ENCODE results near the gene RETN. TPM values are rescaled to one million over a fixed set of nuclear protein-coding genes. Genes with fewer than 3 reads are reported as not detected.

Gene RETN
- total RNA-seq, 2 donors from 2014 or later: not detected

DNA sequence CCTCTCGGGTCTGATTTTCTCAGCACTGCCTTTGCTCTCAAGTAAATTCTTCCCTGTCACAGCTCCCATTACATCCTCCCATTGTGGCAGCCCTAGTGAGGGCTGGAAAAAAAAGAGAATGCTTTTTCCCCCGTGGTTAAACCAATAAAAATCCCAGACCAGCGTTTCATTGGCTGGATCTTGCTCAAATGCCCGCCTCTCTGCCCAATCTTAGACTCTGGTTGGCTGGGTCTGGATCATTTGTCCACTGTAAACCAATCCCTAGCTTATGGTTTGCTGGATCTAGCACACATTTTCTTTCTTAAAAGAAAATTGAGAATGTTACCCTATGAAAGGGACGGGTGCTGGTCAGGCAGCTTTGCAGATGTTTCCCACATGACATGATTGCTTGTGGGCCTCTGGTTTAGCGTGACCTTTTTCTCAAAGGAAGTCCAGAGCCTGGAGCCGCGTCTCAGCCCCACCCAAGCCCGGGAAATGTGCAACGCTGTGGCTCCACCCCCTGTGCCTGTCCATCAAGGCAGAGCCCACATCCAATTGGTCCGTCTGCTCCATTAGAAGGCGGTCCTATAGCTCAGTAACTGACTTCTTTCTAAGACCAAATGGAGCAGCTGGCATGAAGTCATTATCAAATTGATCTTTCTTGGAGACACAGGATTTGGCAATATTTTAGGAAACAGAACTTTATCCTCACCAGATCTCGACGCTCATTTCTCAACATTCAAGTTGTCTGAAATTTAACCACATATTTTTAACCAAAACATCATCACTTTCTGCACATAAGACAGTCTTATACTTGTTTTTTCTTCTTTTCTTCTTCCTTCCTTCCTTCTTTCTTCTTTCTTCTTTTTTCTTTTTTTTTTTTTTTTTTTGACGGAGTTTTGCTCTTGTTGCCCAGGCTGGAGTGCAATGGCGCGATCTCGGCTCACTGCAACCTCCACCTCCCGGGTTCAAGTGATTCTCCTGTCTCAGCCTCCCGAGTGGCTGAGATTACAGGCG lies 5.5 kb downstream of the RETN start:
- no peaks in the 10 kb centered on the region for H3K27me3 ChIP-seq (replicated peaks; ENCODE audit: insufficient read depth)
- H3K27ac ChIP-seq: no peak overlapping the region
- H3K36me3 ChIP-seq: no peaks in the 10 kb centered on the region
- H3K4me1 ChIP-seq (ENCODE audit: control insufficient read depth in 1 of 2, low read depth in 2 of 2): no peaks in the 10 kb centered on the region
- TF ChIP-seq, protein P1, sequence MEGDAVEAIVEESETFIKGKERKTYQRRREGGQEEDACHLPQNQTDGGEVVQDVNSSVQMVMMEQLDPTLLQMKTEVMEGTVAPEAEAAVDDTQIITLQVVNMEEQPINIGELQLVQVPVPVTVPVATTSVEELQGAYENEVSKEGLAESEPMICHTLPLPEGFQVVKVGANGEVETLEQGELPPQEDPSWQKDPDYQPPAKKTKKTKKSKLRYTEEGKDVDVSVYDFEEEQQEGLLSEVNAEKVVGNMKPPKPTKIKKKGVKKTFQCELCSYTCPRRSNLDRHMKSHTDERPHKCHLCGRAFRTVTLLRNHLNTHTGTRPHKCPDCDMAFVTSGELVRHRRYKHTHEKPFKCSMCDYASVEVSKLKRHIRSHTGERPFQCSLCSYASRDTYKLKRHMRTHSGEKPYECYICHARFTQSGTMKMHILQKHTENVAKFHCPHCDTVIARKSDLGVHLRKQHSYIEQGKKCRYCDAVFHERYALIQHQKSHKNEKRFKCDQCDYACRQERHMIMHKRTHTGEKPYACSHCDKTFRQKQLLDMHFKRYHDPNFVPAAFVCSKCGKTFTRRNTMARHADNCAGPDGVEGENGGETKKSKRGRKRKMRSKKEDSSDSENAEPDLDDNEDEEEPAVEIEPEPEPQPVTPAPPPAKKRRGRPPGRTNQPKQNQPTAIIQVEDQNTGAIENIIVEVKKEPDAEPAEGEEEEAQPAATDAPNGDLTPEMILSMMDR (IDR thresholded peaks at IDR 0.05): no peak
- H3K4me3 ChIP-seq: no peak overlapping the region
- ATAC-seq (ENCODE audit: insufficient number of reproducible peaks, low FRiP score, low read depth) (no peak), DNase-seq (ENCODE audit: low spot score) (no peak)
- H3K9me3 ChIP-seq: no peaks in the 10 kb centered on the region

DNA sequence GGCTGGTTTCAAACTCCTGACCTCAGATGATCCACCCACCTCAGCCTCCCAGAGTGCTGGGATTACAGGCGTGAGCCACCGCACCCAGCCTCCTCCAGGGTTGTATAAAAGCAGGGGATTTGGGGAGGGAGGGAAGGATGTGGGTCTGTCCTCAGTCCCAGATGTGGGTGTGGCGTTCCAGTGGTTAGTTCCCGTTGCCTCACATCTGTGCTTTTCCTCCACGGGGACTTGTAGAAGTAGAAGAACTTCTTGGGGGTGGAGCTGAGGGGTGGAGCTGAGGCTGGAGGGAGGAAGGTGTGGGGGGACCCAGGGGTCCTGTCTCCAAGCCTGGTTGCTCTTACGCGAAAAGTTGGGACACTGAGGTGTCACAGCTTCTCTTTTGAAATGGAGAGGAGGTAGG lies 7.5 kb downstream of the RETN start:
- no peaks in the 10 kb centered on the region for H3K27me3 ChIP-seq (replicated peaks; ENCODE audit: insufficient read depth)
- DNase-seq (ENCODE audit: low spot score) (no peak), ATAC-seq (ENCODE audit: insufficient number of reproducible peaks, low FRiP score, low read depth) (no peak)
- peaks cover 0 to 5% of the 10 kb centered on the region in 2 donors for H3K4me1 ChIP-seq (ENCODE audit: control insufficient read depth in 1 of 2, low read depth in 2 of 2)
- no peak overlapping the region for H3K4me3 ChIP-seq
- H3K27ac ChIP-seq: no peak overlapping the region
- H3K36me3 ChIP-seq: no peaks in the 10 kb centered on the region
- H3K9me3 ChIP-seq: no peaks in the 10 kb centered on the region
- TF ChIP-seq, protein P1 (IDR thresholded peaks at IDR 0.05): no peak

DNA sequence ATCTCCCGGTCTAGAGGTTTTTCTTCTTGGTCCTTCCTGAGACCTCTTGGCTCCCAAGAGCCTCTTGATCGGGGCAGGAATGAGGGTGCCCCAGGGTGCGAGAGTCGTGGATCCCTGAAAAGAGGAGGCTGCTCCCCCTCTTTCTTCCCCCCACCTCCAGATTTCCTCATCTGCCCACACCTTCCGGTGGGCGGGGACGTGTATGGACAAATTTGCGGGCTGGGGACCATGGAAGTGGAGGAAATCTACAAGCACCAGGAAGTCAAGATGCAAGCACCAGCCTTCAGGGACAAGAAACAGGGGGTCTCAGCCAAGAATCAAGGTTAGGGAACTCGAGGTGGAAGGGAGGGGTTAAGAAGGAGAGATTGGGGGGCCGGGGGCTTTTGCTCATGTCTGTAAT lies 8.0 kb downstream of the RETN start, which contains the start of gene MCEMP1:
Gene MCEMP1 (plus strand): TSS at position 237 of the 400 bp plus-strand sequence. CDS start 31 bp downstream, at position 268.
- no peaks in the 10 kb centered on the region for H3K9me3 ChIP-seq
- no peak for DNase-seq (ENCODE audit: low spot score)
- no peaks in the 10 kb centered on the region for H3K36me3 ChIP-seq
- no peak for ATAC-seq (ENCODE audit: insufficient number of reproducible peaks, low FRiP score, low read depth)
- no peaks in the 10 kb centered on the region for H3K27me3 ChIP-seq (replicated peaks; ENCODE audit: insufficient read depth)
- TF ChIP-seq, protein P1 (IDR thresholded peaks at IDR 0.05): no peak
- H3K4me1 ChIP-seq (ENCODE audit: control insufficient read depth in 1 of 2, low read depth in 2 of 2): peaks cover 1 to 10% of the 10 kb centered on the region in 2 donors
- no peak within 1 kb of the TSS for H3K27ac ChIP-seq
- no peak within 1 kb of the TSS for H3K4me3 ChIP-seq

DNA sequence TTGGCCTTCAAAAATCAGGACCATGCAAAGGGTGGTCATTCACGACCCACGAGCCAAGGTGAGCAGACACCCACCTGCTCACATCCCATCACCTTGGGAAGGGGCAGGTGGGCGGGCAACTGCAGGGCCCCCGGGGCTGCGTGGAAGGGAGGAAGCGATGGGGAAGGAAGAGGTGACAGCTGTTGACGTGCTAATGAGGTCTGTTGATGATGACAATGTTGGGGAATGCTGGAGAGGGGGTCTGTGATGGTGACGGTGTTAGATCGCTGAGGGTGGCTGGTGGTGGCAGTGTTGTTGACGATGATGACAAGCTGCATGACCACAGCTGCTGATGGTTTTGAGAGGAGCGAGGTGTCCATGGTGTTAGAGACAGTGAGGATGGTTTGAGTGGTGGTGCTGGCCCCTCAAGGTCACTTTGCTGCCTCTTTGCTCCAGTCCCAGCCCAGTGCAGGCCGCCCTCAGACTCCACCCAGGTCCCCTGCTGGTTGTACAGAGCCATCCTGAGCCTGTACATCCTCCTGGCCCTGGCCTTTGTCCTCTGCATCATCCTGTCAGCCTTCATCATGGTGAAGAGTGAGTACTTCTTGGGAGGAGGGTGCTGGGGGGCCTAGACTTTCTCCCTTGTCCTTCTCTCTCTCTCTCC lies 8.9 kb downstream of the RETN start:
- Histone ChIP-seq H3K36me3 (peaks cover 7% of the 10 kb centered on the region), H3K4me3 (no peak overlapping the region), H3K9me3 (no peaks in the 10 kb centered on the region), H3K27me3 (replicated peaks; ENCODE audit: insufficient read depth) (no peaks in the 10 kb centered on the region), H3K4me1 (ENCODE audit: control insufficient read depth in 1 of 2, low read depth in 2 of 2) (peaks cover 5 to 17% of the 10 kb centered on the region in 2 donors), H3K27ac (no peak overlapping the region)
- TF ChIP-seq, protein P1 (IDR thresholded peaks at IDR 0.05): no peak
- DNase-seq (ENCODE audit: low spot score) (no peak), ATAC-seq (ENCODE audit: insufficient number of reproducible peaks, low FRiP score, low read depth) (no peak)
